SH-SY5Y (cell line): ENCODE measurements around the gene RTN4R.

ENCODE experiments used
- GATA2 ChIP-seq: IDR thresholded peaks from 2 replicates; pipeline ENCODE4 v1.6.1; 2011; ENCODE audit warnings: mild to moderate bottlenecking, low read depth, low read length
- GATA3 ChIP-seq: IDR thresholded peaks from 2 replicates; pipeline ENCODE4 v1.6.1; 2011; ENCODE audit warnings: low read depth, mild to moderate bottlenecking, low read length, moderate library complexity

GRCh38 chr22:20262582-20263147 lies 5.5 kb downstream of the RTN4R start:
- TF ChIP-seq GATA3: no peak
- TF ChIP-seq GATA2: no peak
